ENCODE results near the gene STARD6.
"Not testable (repeated sequence)": the region's sequence is repeated elsewhere in the genome, so short reads cannot be mapped to it uniquely, and the experiment has no call there.

STARD6 gene, protein sequence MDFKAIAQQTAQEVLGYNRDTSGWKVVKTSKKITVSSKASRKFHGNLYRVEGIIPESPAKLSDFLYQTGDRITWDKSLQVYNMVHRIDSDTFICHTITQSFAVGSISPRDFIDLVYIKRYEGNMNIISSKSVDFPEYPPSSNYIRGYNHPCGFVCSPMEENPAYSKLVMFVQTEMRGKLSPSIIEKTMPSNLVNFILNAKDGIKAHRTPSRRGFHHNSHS

GRCh38 chr18:54357660-54358494 is at the start of gene STARD6, which contains the start of gene C18orf54:
Gene STARD6, minus strand, starts transcription at chr18:54357858. Its CDS starts 3,285 bp downstream, at chr18:54354573.
Gene C18orf54, plus strand, starts transcription at chr18:54357906. Its CDS starts 2,667 bp downstream, at chr18:54360573.
- peak; percentile 73 to 93 for DNase-seq

- no peak for DNase-seq
Measured at GRCh38 chr18:54405290-54405689, 47.6 kb upstream of the STARD6 start.

DNA sequence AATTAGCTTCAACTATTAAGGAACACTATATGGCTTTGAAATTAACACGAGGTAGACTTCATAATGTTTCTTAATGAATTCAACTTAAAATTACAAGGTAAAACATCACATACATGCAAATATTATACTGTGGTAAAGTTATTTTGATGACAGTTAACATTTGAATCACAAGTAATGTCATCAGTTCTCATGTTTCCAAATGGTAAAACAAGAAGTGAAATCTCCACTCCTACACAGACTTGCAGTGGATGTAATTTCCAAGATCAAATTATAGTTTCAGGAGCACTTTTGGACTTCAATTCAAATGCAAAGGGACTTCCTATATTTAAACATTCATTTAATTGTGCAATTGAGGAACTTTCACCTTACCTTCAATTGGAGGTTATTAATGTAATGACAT is 39.1 kb upstream of the STARD6 start:
- DNase-seq, result no peak

- DNase-seq, result no peak
Measured at GRCh38 chr18:54393648-54394294, 36.1 kb upstream of the STARD6 start.

- DNase-seq, result peak; percentile 57 to 84
Measured at GRCh38 chr18:54392543-54393023, 34.9 kb upstream of the STARD6 start.

DNA sequence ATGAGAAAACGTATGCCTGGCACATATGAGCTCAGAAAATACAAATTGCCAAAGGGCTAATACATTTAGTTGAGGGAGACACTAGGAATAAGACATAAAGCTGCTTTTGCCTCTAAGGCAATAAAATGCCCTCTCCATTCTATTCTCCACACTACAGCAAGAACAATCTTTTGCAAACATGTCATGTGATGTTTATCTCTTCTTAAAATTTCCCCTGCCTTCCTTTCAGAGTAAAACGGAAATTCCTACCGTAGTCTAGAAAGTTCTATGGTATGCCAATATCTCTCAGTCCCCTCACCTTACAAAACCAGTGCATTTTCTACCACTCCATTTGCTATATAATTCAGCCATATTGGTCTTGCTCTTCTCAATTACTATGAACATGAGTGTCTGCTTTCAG is 33.2 kb upstream of the STARD6 start:
- no peak for DNase-seq

GRCh38 chr18:54389143-54389505 is 31.5 kb upstream of the STARD6 start:
- no peak for DNase-seq

- DNase-seq, result no peak
Measured at GRCh38 chr18:54388203-54389142, 30.8 kb upstream of the STARD6 start.

GRCh38 chr18:54387631-54388030 is 30.0 kb upstream of the STARD6 start:
- peak in 1 of 2 experiments; percentile 2 for DNase-seq

DNA sequence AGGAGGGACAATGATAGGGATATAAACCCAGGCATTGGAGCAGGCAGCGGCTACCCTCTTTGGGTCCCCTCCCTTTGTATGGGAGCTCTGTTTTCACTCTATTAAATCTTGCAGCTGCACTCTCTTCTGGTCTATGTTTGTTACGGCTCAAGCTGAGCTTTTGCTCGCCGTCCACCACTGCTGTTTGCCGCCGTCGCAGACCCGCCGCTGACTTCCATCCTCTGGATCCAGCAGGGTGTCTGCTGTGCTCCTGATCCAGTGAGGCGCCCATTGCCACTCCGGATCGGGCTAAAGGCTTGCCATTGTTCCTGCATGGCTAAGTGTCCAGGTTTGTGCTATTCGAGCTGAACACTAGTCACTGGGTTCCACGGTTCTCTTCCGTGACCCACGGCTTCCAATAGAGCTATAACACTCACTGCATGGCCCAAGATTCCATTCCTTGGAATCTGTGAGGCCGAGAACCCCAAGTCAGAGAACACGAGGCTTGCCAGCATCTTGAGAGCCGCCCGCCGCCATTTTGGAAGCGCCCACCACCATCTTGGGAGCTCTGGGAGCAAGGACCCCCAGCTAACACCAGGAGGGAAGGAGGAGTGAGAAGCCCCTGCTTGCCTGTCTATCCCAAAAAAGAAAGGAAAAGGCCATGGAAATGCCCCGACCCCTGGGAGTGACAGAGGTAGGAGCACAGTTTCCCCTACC is 29.3 kb upstream of the STARD6 start:
- DNase-seq, result not testable (repeated sequence)

DNA sequence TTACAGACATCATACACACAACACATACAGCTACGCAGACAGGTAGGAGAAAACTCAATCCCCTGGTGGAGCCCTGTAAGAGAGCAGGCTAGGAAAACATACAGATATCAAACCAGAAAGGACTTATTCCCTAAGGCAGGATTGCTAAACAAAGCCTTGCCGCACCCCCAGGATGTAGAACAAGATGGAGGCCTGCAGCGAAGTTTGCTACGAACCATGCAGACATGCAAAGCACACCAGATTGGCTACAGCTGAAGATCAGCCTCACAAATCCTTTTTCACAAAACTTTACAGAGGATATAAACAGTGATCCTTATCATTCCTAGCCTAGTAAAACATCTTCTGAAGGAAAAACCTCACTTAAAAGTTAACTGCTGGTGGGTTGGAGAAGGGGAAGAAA is 28.4 kb upstream of the STARD6 start:
- DNase-seq, result no peak

- no peak for DNase-seq
Measured at GRCh38 chr18:54382733-54383252, 25.1 kb upstream of the STARD6 start.

DNA sequence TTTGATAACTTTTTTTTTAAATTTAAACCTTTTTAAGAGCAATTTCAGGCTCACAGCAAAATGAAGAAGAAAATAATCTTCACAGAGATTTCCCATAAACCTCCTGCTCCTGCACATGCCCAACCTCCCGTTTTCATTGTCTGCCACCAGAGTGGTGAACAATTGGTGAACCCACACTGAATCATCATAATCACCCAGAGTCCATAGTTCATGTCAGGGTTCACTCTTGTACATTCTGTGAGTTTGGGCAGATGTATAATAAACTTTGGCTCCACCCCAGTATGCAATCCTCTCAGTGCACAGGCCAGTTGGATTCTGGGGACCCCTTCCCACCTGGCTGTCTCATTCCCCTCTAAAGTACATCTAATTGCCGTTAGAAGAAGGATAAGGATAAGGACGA is 24.4 kb upstream of the STARD6 start:
- DNase-seq, result no peak

GRCh38 chr18:54381640-54382039 is 24.0 kb upstream of the STARD6 start:
- DNase-seq, result no peak

- no peak for DNase-seq
Measured at GRCh38 chr18:54378057-54378456, 20.4 kb upstream of the STARD6 start.

DNA sequence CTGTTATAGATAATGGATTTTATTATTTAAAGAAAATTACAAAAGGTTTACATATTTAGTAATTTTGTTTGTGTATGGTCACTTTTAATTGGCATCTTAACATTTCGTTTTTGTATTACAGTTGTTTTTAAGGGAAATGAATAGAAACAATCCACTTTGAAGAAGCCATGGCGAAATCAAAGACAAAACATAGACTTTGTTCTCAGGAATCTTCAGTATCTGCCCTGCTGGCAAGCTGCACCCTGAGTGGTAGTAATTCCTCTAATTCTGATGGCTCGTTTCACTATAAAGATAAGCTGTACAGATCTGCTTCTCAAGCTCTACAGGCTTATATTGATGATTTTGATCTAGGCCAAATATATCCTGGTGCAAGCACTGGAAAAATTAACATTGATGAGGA is 2.7 kb upstream of the STARD6 start:
- no peak for DNase-seq

- no peak for DNase-seq
Measured at GRCh38 chr18:54359233-54359632, 1.6 kb upstream of the STARD6 start.

DNA sequence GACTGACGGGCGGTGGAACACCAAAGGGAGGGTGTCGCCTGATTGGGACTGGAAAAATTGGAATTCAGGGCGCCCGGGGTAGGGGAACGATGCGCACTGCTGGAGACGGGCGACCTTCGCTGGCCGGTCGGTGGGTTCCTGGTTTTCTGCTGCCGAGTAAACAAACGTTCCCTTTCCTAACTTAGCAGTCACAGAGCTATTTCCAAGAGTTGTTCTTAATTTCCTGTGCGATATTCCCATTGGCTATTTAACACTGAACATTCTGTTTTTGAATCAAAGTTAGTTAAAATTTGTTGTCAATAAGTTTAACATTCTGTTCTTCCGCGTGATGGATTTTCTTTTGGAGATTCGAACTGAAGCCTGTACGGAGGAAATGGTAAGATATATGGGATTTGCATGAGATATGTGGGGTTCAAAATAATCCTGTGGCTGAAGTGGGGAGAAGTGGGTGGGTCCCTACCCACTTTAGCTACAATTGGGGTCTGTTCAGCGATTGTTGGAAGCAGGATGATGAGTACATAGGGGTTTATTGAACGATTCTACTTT is 910 bp upstream of the STARD6 start:
- DNase-seq, result no peak

DNA sequence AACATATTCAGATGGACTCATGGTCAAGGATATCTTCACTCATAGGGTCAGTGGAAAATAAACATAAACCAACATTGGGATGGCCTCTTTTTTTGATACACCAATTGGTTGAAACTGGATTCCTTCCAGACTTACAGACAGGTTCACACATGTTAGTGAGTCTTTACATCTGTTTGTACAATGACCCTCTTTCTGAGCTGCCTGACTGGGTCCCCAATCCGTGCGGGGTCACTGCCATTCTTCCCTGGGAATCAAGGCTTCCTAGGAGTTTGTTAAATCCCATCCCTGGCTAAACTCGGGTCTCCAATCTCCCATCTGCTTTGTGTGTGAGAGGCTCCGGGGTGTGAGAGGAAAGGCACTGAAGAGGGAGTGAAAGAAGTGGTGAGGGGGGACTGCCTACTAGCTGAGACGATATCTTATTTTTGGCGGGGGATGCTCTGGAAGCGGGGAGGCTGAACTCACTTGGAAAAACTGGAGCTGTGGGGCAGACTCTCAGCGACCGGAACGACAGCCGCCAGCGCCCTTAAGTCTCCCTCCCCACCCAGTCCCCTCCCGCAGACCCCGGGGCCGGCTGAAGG is 487 bp downstream of the STARD6 start:
- DNase-seq, result peak in 1 of 2 experiments; percentile 73

DNA sequence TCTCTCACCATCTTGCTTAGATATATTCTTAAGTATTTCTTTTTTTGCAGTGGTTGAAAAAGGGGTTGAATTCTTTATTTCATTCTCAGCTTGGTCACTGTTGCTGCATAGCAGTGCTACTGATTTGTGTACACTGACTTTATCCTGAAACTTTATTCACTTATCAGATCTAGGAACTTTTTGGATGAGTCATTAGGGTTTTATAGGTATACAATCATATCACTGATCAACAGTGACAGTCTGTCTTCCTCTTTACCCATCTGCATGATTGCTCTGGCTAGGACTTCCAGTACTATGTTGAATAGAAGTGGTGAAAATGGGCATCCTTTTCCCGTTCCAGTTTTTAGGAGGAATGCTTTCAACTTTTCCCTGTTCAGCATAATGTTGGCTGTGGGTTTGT is 6.5 kb downstream of the STARD6 start:
- no peak for DNase-seq

GRCh38 chr18:54338230-54338629 is 19.4 kb downstream of the STARD6 start:
- DNase-seq, result no peak

All from NCI-H526 (cell line).